Epithelial cell of esophagus (primary cell): Measurements from ENCODE around the gene GBP2.

Source experiments
- DNase-seq: peaks from one replicate; pipeline ENCODE4 v3.0.0; 2010; ENCODE audit warnings: low read depth
- H3K4me3 ChIP-seq: 2 replicates; pipeline ENCODE4 v1.5.1; 2011; ENCODE audit warnings: mild to moderate bottlenecking, low read length, control low read depth
- CTCF ChIP-seq: IDR thresholded peaks from 2 replicates; pipeline ENCODE4 v1.5.1; 2011; ENCODE audit warnings: low read depth, mild to moderate bottlenecking, low read length, control low read depth, inconsistent platforms; ENCODE audit not compliant: insufficient read depth; ENCODE audit errors: missing control alignments

The GBP2 gene

GRCh38 chr1:89102021-89102420 lies 23.9 kb downstream of the GBP2 start:
- no peak for TF ChIP-seq CTCF
- no peak overlapping the region for H3K4me3 ChIP-seq
- no peak for DNase-seq

GRCh38 chr1:89100412-89100811 lies 25.5 kb downstream of the GBP2 start:
- no peak for TF ChIP-seq CTCF
- no peak overlapping the region for H3K4me3 ChIP-seq
- no peak for DNase-seq

- no peak for TF ChIP-seq CTCF
- DNase-seq, result no peak
- no peak overlapping the region for H3K4me3 ChIP-seq
These were observed 27.1 kb downstream of the GBP2 start for GRCh38 chr1:89098857-89099256.

GRCh38 chr1:89095737-89096136 lies 30.2 kb downstream of the GBP2 start:
- no peak for TF ChIP-seq CTCF
- no peak for DNase-seq
- H3K4me3 ChIP-seq, result no peak overlapping the region

- peak; percentile 3 for DNase-seq
- no peak overlapping the region for H3K4me3 ChIP-seq
- TF ChIP-seq CTCF, result no peak
These were observed 36.0 kb downstream of the GBP2 start for GRCh38 chr1:89089962-89090361.

- DNase-seq, result no peak
- no peak overlapping the region for H3K4me3 ChIP-seq
- TF ChIP-seq CTCF, result no peak
These were observed 37.3 kb downstream of the GBP2 start for GRCh38 chr1:89088572-89088971.

- TF ChIP-seq CTCF, result no peak
- H3K4me3 ChIP-seq, result no peak overlapping the region
- no peak for DNase-seq
These were observed 38.7 kb downstream of the GBP2 start for GRCh38 chr1:89087241-89087640.
